Stimulated activated CD8-positive, alpha-beta memory T cell treated with anti-CD3 and anti-CD28 coated beads, Interleukin-4, amount 100 ng/mL, for 1 hour (primary cell): ENCODE data around the gene ARID4B.
"Not testable (repeated sequence)": the region's sequence is repeated elsewhere in the genome, so short reads cannot be mapped to it uniquely, and the experiment has no call there.

ENCODE experiments used
- DNase-seq, 2 donors: peaks; one replicate each; pipeline ENCODE4 v3.0.0-alpha.2; 2020; ENCODE audit warnings: low read depth in 2 of 2, low spot score in 1 of 2

ARID4B gene, protein sequence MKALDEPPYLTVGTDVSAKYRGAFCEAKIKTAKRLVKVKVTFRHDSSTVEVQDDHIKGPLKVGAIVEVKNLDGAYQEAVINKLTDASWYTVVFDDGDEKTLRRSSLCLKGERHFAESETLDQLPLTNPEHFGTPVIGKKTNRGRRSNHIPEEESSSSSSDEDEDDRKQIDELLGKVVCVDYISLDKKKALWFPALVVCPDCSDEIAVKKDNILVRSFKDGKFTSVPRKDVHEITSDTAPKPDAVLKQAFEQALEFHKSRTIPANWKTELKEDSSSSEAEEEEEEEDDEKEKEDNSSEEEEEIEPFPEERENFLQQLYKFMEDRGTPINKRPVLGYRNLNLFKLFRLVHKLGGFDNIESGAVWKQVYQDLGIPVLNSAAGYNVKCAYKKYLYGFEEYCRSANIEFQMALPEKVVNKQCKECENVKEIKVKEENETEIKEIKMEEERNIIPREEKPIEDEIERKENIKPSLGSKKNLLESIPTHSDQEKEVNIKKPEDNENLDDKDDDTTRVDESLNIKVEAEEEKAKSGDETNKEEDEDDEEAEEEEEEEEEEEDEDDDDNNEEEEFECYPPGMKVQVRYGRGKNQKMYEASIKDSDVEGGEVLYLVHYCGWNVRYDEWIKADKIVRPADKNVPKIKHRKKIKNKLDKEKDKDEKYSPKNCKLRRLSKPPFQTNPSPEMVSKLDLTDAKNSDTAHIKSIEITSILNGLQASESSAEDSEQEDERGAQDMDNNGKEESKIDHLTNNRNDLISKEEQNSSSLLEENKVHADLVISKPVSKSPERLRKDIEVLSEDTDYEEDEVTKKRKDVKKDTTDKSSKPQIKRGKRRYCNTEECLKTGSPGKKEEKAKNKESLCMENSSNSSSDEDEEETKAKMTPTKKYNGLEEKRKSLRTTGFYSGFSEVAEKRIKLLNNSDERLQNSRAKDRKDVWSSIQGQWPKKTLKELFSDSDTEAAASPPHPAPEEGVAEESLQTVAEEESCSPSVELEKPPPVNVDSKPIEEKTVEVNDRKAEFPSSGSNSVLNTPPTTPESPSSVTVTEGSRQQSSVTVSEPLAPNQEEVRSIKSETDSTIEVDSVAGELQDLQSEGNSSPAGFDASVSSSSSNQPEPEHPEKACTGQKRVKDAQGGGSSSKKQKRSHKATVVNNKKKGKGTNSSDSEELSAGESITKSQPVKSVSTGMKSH (N-terminal part only)

DNA sequence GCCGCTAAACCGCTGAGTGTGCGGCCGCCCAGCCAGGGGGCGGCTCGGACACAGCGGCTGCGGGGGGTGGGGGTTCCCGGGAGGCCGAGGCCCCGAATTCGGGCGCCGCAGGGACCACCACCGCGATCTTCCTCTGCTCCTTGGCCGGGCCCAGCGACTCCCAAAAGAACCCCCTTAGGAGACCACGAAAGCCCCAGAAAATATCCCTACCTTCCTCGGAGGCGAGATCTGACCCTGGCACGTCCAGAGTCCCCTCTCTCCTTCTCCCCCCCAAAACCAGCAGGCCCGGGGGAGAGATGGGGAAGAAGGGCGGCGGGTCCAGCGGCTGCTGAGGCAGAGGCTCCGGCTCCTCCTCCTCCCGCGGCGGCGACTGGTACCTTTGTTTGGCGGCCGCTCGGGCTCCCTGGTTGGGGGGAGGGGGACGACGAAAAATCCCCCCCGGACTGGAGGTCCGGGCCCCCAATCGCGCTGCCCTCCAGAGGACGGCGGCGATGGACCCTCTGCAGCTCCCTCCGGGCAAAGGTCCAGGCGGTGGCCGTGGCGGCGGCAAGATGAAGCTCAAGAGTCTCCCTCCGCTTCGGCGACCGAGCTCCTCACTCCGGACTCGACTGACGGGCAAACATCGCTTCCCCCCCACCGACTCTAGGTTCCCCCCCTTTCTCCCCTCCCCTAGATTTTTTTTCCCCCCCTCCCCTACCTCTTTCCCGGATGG is at the start of gene ARID4B:
Gene ARID4B (minus strand): TSS at position 621 of the 712 bp plus-strand sequence. CDS start 1,260 bp downstream, outside the sequence.
- peak in 1 of 2 donors; percentile 36 for DNase-seq

DNA sequence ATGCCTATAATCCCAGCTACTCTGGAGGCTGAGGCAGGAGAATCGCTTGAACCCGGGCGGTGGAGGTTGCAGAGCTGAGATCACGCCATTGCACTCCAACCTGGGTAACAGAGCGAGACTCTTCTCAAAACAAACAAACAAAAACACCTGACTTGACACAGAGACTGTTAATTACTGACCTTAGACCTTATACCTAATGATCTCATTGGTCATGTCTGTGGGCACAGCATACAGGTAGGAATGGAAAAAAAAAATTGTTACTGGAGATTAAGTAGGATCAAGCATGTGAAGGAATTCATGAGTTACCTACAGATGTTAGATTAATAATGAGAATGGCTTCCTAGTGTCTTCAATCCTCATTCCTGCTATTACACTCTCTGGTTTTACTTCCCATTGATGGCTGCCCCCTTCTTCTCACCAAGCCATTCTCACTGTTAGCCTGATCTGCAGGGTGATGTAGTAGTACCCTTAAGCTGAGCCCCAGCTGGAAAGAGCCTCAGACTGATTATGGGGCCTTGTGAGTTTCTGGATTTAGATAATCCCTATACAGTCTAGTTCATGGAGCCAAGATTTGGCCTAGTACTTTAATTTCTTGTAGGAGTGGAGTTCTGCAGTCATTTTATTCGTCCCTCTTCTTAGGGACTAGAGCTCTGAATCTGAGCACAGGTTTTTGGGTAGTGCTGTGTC is 48.1 kb upstream of the ARID4B start:
- no peak for DNase-seq

DNA sequence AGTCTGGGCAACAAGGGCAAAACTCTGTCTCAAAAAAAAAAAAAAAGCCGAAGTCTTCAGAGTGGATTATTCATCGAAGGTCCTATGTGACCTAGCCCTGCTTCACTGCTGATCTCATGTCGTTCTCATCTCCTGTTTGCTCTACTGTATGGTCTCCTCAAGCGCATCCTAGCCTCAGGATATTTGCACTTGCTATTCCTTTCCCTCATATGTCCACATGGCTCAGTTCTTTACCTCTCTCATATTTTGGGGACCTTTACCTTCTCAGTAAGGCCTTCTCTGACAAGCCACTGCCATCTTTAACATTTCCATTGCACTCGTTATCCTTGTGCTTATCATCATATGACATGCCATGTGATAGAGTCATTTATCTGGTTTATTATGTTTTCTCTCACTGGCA is 41.8 kb upstream of the ARID4B start:
- no peak for DNase-seq

DNA sequence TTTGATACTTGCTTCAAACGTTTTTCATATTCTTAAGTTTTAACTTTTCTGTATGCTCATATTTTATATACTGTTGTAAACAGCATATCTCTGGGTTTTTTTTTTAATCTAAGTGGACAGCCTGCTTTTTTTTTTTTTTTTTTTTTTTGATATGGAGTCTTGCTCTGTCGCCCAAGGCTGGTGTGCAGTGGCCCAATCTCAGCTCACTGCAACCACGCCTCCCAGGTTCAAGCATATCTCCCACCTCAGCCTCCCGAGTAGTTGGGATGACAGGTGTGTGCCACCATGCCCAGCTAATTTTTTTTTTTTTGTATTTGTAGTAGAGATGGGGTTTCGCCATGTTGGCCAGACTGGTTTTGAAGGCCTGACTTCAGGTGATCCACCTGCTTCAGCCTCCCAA is 40.4 kb upstream of the ARID4B start:
- DNase-seq = no peak

DNA sequence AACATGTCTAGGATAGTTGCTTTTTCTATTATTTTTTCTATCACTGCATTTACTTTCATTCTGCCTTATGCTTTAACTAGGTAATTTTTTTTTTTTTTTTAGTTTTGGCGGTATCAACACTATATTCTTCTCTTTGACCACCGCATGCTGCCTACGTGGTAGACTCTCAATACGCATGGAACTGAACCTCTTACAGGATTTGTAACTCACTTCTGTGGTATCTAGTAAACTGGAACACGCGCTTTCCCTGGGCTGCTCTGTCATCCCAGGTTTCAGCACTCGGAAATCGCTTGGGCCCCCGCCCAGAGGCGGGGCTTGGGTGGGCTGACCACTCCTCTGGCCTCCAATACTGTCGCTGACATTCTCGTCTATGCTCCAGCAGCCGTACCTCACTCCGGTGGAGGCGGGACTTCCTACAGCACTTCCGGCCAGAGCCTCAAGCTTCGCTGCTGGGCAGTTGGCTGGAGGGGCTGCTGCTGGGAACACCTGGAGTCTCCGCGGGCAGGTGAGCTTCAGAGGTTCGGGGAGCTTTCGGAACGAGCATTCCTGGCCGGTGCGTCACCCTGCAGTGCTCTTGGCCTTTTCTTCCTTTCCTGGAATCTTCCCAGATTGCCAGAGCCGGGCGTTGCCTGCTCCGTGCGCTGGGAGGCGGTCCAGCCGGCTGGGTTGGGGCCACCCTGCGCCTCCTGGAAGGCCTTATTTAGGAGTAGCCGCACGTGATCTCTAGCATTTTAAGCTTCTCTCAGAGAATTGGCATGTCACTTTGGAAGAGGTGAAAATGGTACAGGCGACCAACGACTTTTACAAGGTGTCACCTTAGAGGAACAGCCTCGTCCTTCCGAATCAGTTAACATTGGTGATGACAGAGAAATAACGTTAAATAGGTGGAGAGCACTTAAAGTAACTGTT is 39.3 kb upstream of the ARID4B start, which contains the start of gene TBCE:
Gene TBCE (plus strand): TSS at position 428 of the 909 bp plus-strand sequence. CDS start 12,623 bp downstream, outside the sequence.
- peak; percentile 50 to 65 for DNase-seq

DNA sequence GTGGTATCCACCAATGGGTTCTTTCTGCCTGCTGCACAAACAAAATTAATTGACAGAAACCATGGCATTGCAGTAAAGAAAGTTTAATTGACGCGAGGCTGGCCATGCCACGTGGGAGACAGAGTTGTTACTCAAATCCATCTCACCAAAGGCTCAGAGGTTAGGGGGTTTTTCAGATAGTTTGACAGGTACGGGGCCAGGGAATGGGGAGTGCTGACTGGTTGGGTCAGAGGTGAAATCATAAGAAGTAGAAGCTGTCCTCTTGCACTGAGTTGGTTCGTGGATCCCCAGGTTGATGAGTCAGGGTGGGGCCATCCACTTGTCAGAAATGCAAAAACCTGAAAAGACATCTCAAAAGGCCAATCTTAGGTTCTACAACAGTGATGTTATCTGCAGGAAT is 38.3 kb upstream of the ARID4B start:
- no peak for DNase-seq

DNA sequence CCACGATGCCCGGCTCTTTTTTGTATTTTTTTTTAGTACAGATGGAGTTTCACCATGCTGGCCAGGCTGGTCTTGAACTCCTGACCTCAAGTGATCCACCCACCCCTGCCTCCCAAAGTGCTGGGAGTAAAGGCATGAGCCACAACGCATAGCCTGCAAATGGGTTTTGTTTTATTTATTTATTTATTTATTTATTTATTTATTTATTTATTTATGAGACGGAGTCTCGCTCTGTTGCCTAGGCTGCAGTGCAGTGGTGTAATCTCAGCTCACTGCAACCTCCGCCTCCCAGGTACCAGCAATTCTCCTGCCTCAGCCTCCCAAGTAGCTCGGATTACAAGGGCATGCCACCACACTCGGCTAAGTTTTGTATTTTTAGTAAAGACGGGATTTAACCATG is 36.2 kb upstream of the ARID4B start:
- DNase-seq = not testable (repeated sequence)

DNA sequence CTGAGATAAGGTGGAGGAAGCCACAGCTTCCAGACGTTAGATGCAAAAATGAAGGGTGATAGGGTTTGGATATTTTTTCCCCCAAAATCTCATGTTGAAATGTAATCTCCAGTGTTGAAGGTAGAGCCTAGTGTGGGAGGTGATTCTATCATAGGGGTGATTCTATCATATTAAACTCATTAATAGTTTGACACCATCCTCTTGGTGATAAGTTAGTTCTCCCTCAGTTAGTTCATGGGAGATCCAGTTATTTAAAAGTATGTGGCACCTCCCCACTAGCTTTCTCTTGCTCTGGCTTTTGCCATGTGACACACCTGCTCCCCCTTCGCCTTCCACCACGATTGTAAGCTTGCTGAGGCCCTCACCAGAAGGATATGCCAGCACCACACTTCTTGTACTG is 30.9 kb upstream of the ARID4B start:
- no peak for DNase-seq

DNA sequence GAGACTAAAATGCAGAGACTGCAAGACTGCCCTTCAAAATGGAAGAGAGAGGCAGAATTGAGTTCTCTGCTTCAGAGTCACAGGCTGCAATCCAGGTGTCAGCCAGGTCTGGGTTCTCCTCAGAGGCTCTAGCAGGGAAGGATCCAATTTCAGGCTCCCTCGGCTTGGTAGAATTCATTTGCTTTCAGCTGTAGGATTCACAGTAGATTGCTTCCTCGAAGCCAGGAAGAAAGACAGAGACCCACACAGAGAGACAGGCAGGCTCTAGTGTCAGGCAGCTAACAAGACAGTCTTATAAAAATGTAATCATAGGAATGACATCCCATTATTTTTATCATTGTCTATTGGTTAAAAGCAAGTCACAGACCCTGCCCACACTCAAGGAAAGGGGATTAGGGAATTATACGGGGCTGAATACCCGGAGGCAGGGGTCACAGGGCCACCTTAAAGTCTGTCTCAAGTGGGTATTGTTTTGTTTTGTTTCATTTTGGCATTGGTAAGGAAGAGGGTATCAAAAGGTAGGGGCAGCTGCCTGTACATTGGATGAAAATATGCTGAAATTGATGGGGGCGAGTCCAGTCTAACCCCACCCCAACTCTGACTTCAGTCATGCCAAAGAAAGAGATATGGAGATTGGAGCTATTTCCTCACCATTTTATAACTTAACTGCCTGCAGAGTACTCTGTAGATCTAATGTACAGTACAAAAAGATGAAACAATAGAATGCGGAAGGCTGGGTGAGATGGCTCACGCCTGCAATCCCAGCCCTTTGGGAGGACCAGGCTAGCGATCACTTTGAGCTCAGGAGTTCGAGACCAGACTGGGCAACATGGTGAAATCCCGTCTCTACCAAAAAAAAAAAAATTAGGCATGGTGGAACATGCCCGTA is 29.8 kb upstream of the ARID4B start:
- no peak for DNase-seq

DNA sequence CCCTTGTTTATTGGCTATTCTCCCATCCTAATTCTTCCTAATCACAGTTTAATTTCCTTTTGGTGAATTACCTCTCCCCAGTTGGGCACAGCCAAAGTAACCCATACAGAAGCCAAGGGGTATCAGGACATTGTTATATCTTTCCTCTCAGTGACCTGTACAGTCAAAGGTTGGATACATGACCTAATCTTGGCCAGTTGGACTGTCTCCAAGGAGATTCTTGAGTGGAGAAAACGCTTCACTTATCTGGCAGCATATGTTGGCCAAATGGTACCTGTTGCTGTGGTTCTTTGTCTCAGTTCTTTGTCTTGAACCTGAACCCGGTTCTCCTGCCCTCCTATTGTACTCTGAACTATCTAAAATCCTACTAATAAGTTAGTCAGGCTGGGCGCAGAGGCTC is 23.9 kb upstream of the ARID4B start:
- DNase-seq = no peak

DNA sequence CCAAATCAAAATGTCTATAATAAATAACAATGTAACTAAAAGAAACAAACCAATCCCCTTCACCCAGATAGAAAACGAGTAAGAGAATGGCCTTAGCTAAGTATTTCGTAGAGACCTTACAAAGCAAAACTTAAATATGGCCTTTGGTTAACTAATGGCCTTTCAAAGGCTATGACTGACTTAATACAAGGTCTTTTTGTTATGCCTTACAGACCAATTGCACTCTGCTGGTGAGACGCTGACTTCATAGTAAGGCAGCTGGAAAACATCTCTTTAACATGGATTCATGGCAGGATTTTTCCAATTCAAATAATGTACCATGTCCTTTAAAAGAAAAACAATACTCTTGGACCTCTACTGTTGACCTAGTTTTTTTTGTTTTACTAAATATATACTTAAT is 23.5 kb upstream of the ARID4B start:
- no peak for DNase-seq

DNA sequence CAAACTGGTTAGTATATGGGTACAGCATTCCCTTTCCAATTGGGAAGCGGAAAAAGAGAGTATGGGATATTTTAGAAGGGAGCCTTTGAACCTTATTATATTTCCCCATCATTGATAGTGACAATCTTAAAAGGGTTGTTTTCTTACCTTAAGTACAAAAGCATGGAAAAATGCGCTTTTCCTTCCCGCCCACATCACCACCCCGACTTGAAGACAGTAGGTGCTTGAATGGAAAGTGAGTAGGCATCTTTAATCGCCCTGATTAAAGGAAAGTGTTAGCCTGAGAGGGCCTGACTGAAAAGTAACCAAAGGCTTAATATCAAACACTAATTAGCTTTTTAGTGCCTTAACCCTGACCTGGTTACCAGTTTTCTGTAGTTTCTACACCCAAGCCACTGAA is 15.7 kb upstream of the ARID4B start:
- no peak for DNase-seq

DNA sequence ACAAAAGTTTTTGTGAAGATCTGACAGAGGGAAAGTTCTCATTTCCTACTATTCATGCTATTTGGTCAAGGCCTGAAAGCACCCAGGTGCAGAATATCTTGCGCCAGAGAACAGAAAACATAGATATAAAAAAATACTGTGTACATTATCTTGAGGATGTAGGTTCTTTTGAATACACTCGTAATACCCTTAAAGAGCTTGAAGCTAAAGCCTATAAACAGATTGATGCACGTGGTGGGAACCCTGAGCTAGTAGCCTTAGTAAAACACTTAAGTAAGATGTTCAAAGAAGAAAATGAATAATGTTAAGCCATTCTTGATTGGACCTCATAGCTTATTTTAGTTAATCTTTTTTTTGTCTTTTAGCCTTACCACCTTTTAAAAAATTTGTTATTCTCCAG is 14.5 kb upstream of the ARID4B start:
- no peak for DNase-seq

DNA sequence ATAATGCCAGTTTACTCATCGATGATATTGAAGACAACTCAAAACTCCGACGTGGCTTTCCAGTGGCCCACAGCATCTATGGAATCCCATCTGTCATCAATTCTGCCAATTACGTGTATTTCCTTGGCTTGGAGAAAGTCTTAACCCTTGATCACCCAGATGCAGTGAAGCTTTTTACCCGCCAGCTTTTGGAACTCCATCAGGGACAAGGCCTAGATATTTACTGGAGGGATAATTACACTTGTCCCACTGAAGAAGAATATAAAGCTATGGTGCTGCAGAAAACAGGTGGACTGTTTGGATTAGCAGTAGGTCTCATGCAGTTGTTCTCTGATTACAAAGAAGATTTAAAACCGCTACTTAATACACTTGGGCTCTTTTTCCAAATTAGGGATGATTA is 14.1 kb upstream of the ARID4B start:
- no peak for DNase-seq

DNA sequence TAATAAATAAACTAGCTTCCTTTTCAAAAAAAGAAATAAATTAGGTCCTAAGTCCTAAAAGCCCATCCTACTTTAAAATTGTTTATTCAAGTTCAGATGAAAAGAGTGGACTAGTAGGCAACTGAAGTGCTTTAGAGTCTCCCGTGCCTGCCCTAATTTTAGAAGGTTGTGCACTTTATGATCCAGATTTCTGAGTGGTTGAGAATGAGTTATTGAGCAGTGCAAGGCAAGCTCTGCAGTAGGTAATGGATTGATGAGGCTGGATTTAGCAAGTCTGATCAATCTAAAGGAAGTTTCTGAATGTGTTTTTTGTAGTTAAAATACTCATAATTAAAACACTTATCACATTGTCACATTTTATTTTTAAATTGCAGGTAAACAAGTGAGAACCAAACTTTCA is 13.4 kb upstream of the ARID4B start:
- no peak for DNase-seq

DNA sequence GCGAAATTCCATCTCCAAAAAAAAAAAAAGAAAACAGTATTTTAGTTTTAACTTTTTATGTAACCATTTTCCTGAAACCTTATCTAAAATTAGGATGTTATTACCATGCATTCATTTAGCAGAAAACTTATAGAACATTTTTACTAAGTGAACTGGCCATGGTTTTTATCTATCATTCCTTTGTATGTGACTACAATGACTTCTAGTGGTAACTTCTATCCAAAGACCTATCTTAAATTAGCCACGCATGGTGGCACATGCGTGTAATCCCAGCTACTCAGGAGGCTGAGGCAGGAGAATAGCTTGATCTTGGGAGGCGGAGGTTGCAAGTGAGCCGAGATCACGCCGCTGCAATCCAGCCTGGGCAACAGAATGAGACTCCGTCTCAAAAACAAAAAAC is 11.8 kb upstream of the ARID4B start:
- DNase-seq = no peak

DNA sequence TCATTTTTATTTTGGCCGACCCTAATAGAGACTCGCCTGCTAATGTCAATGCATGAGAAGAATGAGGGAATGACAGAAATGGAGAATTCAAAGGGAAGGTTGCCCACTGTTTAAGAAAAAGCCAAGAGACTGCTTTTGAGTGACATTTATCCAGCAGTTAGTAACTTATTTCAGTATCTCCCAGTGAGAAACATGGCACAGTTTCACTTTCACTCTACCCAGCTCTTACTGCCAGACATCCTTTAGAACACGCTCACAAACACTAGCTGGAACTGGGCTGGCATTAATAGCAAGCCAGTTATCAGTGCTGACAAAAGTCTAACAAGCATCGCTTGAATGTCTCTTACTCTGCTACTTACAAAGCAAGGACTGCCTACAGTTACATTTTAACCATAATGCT is 8.9 kb upstream of the ARID4B start:
- no peak for DNase-seq

DNA sequence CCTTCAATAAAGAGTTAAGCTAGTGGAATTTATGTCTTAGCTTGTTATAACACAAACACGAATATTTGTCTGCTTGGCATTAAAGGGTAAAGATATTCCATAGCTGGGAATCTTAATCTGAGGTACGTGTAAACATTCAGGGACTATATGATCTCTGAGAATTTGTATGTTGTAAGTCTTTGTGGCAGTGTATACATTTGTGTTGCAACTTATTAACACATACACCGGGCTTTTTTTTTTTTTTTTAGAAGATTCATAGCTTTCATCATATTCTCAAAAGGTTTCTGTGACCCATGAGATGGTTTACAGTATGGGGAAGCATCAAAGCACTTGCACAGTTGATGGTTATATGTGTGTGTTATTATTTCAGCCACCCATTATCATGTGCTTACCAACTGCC is 3.4 kb upstream of the ARID4B start:
- no peak for DNase-seq
